Limb (tissue), 2 donors: ENCODE results near the gene PPP2R5D.
"Not testable (repeated sequence)": the region's sequence is repeated elsewhere in the genome, so short reads cannot be mapped to it uniquely, and the experiment has no call there.

ENCODE experiments used
- DNase-seq, 2 donors: peaks; one replicate each; pipeline ENCODE4 v3.0.0-alpha.2; 2016; ENCODE audit errors: extremely low spot score in 2 of 2

PPP2R5D gene

GRCh38 chr6:43021270-43022047 is 37.1 kb downstream of the PPP2R5D start, which contains the start of gene RRP36:
Gene RRP36 (plus strand): TSS chr6:43021623. CDS start chr6:43021655, 32 bp downstream.
- DNase-seq, result peak; percentile 82 to 87

- no peak for DNase-seq
Observed at GRCh38 chr6:43024436-43024835, 40.1 kb downstream of the PPP2R5D start.

- DNase-seq, result no peak
Observed at GRCh38 chr6:43026365-43026764, 42.0 kb downstream of the PPP2R5D start.

GRCh38 chr6:43029120-43029519 is 44.8 kb downstream of the PPP2R5D start:
- no peak for DNase-seq

GRCh38 chr6:43032326-43032725 is 48.0 kb downstream of the PPP2R5D start:
- no peak for DNase-seq

GRCh38 chr6:43033496-43034189 is 49.3 kb downstream of the PPP2R5D start:
- DNase-seq, result no peak

GRCh38 chr6:43034190-43034525 is 49.8 kb downstream of the PPP2R5D start:
- DNase-seq, result no peak

- DNase-seq, result no peak
Observed at GRCh38 chr6:43035495-43036194, 51.3 kb downstream of the PPP2R5D start.

- no peak for DNase-seq
Observed at GRCh38 chr6:43036712-43037111, 52.3 kb downstream of the PPP2R5D start.

- DNase-seq, result no peak
Observed at GRCh38 chr6:43037197-43037596, 52.8 kb downstream of the PPP2R5D start.

GRCh38 chr6:43037706-43038105 is 53.3 kb downstream of the PPP2R5D start:
- DNase-seq, result no peak

- no peak for DNase-seq
Observed at GRCh38 chr6:43038727-43039126, 54.4 kb downstream of the PPP2R5D start.

- DNase-seq, result no peak
Observed at GRCh38 chr6:43040542-43041257, 56.3 kb downstream of the PPP2R5D start.

- DNase-seq, result not testable (repeated sequence)
Observed at GRCh38 chr6:43041475-43041874, 57.1 kb downstream of the PPP2R5D start.

- no peak for DNase-seq
Observed at GRCh38 chr6:43043310-43043709, 58.9 kb downstream of the PPP2R5D start.

- no peak for DNase-seq
Observed at GRCh38 chr6:43045371-43045930, 61.1 kb downstream of the PPP2R5D start.

- DNase-seq, result no peak
Observed at GRCh38 chr6:43047998-43048397, 63.6 kb downstream of the PPP2R5D start.

- no peak for DNase-seq
Observed at GRCh38 chr6:43050981-43051380, 66.6 kb downstream of the PPP2R5D start.

GRCh38 chr6:43052225-43052841 is 68.0 kb downstream of the PPP2R5D start:
- no peak for DNase-seq

- DNase-seq, result peak in 1 of 2 donors; percentile 58
Observed at GRCh38 chr6:43052842-43053544, 68.6 kb downstream of the PPP2R5D start.
